Stimulated activated naive CD8-positive, alpha-beta T cell treated with anti-CD3 and anti-CD28 coated beads, Interleukin-15, amount 100 ng/mL, for 72 hours (primary cell): ENCODE data around the gene ALK.

Experiments used
- ATAC-seq: fragments of 150-1000 bp; cut with Tn5 transposase; 2 replicates; pipeline ENCODE4 v1.10.0; 2021; ENCODE audit warnings: mild to moderate bottlenecking, moderate library complexity
- DNase-seq, 2 donors: peaks; one replicate each; pipeline ENCODE4 v3.0.0; 2021 to 2022
- H3K27ac Mint-ChIP-seq, 2 donors: one replicate each; pipeline ENCODE4 v1.8.0; 2022; ENCODE audit warnings: mild to moderate bottlenecking in 2 of 2, mixed read lengths in 2 of 2, moderate library complexity in 2 of 2
- H3K27me3 Mint-ChIP-seq: one replicate; pipeline ENCODE4 v1.8.0; 2022; ENCODE audit warnings: mixed read lengths
- H3K4me1 Mint-ChIP-seq: one replicate; pipeline ENCODE4 v1.8.0; 2022; ENCODE audit warnings: mild to moderate bottlenecking, mixed read lengths
- H3K4me3 Mint-ChIP-seq, 2 donors: one replicate each; pipeline ENCODE4 v1.8.0; 2022; ENCODE audit warnings: mild to moderate bottlenecking in 2 of 2, mixed read lengths in 2 of 2, moderate library complexity in 1 of 2
- H3K9me3 Mint-ChIP-seq, 2 donors: one replicate each; pipeline ENCODE4 v1.8.0; 2022; ENCODE audit warnings: mixed read lengths in 2 of 2

Gene ALK

DNA sequence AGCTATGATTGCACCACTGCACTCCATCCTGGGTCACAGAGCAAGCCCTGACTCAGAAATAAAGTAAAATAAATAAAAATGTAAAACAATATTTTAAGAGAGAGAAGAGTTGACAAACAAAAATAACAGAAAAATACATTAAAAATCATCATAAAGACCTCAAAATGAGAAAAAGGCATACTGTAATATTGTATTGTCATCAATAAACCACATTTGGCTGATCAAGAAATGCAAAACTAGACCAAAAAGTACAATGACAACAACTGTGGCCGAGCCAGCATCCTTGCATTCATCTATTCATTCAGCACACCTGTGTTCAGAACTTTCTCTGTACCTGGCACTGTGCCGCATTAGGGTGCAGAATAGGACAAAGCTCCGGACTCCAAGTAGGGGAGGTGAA lies 121.8 kb downstream of the ALK start:
- DNase-seq, result no peak
- Mint-ChIP-seq H3K4me1 (no peaks in the 10 kb centered on the region), H3K4me3 (no peak overlapping the region), H3K27me3 (peaks cover 8% of the 10 kb centered on the region), H3K27ac (no peak overlapping the region), H3K9me3 (no peaks in the 10 kb centered on the region)
- ATAC-seq, result no peak

DNA sequence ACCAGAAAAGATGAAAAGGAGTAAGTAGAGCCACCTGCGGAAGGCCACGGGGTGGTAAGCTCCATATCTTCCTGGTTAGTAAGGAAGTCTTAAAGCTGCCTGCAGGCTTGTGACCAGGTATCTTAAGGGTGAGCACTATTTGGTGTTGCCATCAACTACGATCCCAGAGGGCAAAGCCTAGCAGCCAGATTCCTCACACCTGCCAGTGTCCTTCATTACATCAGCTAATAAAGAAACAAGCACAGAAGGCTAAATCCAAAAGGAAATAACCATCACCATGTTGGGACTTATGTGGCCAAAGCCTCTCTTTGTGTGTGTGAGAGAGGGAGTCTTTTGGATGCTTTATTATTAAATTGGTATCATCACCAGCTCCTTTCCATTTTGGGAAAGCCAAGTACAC lies 123.5 kb downstream of the ALK start:
- no peak for ATAC-seq
- Mint-ChIP-seq H3K9me3 (no peaks in the 10 kb centered on the region), H3K4me3 (no peak overlapping the region), H3K27me3 (peaks cover 15% of the 10 kb centered on the region), H3K4me1 (no peaks in the 10 kb centered on the region), H3K27ac (no peak overlapping the region)
- no peak for DNase-seq

DNA sequence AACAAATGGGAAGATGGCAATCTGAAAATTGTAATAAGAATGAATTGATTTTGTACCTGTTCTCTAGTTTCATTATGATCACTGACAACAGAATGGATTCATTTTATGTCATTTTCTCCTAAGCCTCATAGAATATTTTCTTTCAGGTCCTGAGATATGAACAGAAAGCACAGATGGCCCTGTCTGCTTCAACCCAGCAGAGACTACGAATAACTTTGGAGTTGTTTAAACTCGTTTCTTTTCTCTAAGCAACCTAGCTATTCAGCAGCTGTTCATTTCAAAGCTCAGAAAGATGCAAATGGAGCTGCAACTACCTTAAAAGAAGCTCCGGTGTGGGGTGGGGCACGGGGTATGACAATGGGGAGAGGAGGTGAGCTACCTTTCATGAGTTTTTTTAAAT lies 124.9 kb downstream of the ALK start:
- no peaks in the 10 kb centered on the region for H3K4me1 Mint-ChIP-seq
- ATAC-seq (no peak), DNase-seq (no peak)
- H3K9me3 Mint-ChIP-seq, result no peaks in the 10 kb centered on the region
- no peak overlapping the region for H3K4me3 Mint-ChIP-seq
- no peak overlapping the region for H3K27ac Mint-ChIP-seq
- H3K27me3 Mint-ChIP-seq, result peaks cover 17% of the 10 kb centered on the region

DNA sequence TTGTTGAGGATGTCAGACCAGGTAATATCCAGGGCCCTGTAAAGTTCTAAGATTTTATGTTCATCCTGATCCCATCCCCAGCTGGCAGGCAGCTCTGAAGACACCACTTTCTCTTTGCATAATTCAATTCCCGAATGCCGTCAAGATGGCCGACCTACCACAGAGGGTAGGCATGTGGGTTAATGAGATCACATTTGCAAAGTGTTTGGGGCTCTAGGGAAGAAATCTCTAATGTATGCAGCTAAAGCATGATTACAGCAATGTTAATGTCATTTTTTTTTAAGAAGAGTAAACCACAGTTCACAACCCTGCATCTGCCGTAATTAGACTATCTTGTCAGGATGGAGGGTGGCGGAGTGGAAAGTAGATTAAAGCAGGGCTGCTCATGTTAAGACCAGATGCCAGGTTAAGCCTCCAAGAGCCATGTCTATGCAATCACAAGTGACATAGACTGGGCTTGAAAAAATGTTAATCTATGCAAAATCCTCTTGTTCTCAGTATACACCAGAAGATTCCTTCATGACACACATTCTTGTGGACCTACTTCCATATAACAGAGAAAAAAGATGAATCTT lies 131.4 kb downstream of the ALK start:
- Mint-ChIP-seq H3K4me3 (no peak overlapping the region), H3K27me3 (peaks cover 9% of the 10 kb centered on the region), H3K27ac (no peak overlapping the region), H3K4me1 (no peaks in the 10 kb centered on the region), H3K9me3 (no peaks in the 10 kb centered on the region)
- DNase-seq (no peak), ATAC-seq (no peak)

GRCh38 chr2:29787473-29788465 lies 133.6 kb downstream of the ALK start:
- ATAC-seq, result no peak
- no peak overlapping the region for H3K4me3 Mint-ChIP-seq
- DNase-seq, result no peak
- no peaks in the 10 kb centered on the region for H3K9me3 Mint-ChIP-seq
- H3K27me3 Mint-ChIP-seq, result peaks cover 7% of the 10 kb centered on the region
- no peak overlapping the region for H3K27ac Mint-ChIP-seq
- H3K4me1 Mint-ChIP-seq, result no peaks in the 10 kb centered on the region

DNA sequence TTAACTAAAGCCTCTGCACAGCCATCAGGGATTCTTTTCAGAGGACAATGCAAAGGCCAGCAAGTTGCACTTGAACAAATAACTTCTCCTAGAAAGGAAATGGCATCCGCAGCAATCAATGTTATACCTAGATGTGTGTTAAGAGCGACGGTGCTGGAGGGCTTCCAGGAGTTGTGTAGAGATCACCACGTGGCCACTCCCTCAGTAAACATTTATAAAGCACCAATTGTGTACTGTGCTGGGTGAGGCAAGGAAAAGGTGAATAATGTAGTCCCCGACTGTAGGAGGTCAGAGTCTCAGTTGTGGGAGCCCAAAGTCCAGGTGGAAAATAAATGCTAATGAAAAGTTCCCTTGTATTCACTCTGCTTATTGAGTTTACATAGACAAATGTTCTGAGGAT lies 135.0 kb downstream of the ALK start:
- Mint-ChIP-seq H3K9me3 (no peaks in the 10 kb centered on the region), H3K27ac (no peak overlapping the region), H3K4me1 (no peaks in the 10 kb centered on the region), H3K4me3 (no peak overlapping the region), H3K27me3 (peaks cover 15% of the 10 kb centered on the region)
- DNase-seq, result no peak
- no peak for ATAC-seq

DNA sequence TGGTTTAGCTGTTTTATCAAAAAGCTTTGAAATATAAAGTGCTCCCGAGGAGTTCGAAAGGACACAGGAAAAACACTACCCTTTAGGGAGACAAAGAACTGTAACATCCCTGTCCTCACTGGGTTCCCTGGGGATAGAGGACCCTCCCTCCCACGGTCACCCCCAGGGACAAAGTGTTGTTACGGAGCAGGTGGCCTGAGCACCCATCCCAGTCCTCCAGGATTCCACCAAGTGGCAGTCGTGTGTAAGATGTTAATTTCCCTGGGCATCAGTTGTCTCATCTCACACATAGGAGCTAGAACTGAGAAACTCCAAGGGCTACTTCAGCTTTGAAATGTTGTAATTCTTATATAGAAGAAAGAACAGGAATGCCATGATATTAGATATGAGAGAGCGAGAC lies 137.7 kb downstream of the ALK start:
- ATAC-seq, result no peak
- peaks cover 15% of the 10 kb centered on the region for H3K27me3 Mint-ChIP-seq
- no peaks in the 10 kb centered on the region for H3K4me1 Mint-ChIP-seq
- H3K4me3 Mint-ChIP-seq, result no peak overlapping the region
- no peak for DNase-seq
- no peak overlapping the region for H3K27ac Mint-ChIP-seq
- no peaks in the 10 kb centered on the region for H3K9me3 Mint-ChIP-seq

DNA sequence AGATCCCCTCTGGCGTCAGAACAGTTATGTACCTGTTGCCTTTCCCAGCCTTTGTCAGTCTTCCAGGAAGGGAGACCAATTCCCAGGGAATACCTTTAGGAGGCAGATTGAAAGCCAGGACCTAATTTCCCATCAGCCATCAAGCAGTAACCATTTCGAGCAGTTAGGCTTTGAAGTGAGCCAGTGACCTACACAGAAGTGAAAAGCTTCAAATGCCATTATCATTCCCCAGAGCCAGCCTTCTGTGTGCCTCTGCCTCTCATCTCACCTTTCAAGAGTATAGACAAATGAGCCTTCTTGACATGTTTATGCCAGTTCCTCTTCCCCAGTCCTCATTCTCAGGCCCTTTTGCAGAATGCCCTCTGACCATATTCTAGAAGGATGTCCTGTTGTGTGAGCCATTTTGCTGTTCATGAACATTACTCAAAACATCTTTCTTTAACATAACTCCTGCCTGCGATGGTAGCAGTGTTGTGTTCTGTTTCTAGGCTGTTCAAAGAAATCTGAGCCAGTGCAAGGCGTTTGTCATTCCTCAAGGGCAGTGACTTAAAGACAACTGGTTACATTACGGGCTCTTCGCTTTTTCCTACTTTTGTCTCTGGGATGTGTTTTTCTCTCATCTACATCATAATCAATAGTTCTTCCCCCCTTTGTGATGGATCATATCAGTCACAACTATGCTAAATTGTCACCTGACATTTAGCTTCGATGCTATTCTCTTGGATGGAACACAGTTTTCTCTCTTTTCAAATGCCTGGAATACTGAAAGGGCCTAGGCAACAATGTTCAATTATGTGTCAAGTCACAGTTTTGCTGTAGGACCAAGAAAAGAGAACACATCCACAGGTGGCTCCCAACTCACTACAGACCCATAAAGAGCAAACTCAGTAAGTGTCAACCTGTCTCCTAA lies 138.6 kb downstream of the ALK start:
- H3K27me3 Mint-ChIP-seq, result peaks cover 15% of the 10 kb centered on the region
- no peak for ATAC-seq
- H3K9me3 Mint-ChIP-seq, result no peaks in the 10 kb centered on the region
- no peak overlapping the region for H3K4me3 Mint-ChIP-seq
- no peaks in the 10 kb centered on the region for H3K4me1 Mint-ChIP-seq
- DNase-seq, result no peak
- no peak overlapping the region for H3K27ac Mint-ChIP-seq

DNA sequence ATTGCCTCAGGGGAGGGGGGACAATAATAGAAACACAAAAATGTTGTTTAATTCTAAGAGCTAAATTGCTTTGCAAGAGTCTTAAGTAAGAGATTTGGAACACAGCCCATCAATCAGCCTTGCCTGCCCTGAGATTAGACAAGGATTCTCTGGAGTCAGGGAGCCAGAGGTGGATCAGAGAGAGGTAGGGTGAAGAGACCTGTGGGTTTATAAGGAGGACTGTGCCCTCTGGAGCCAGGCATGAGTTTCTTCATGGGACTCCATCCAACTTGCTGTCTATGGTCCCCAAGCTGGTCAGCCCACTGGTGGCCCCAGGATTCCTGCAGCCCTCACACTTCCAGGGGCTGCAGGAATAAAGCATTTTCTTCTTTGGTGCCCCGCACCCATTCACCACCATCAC lies 139.3 kb downstream of the ALK start:
- no peak overlapping the region for H3K4me3 Mint-ChIP-seq
- no peaks in the 10 kb centered on the region for H3K4me1 Mint-ChIP-seq
- no peaks in the 10 kb centered on the region for H3K9me3 Mint-ChIP-seq
- ATAC-seq, result no peak
- no peak for DNase-seq
- no peak overlapping the region for H3K27ac Mint-ChIP-seq
- H3K27me3 Mint-ChIP-seq, result peaks cover 15% of the 10 kb centered on the region

- DNase-seq (no peak), ATAC-seq (no peak)
- H3K4me3 Mint-ChIP-seq, result no peak overlapping the region
- peaks cover 15% of the 10 kb centered on the region for H3K27me3 Mint-ChIP-seq
- no peak overlapping the region for H3K27ac Mint-ChIP-seq
- no peaks in the 10 kb centered on the region for H3K4me1 Mint-ChIP-seq
- no peaks in the 10 kb centered on the region for H3K9me3 Mint-ChIP-seq
Observed at GRCh38 chr2:29780906-29781305, 140.5 kb downstream of the ALK start.

DNA sequence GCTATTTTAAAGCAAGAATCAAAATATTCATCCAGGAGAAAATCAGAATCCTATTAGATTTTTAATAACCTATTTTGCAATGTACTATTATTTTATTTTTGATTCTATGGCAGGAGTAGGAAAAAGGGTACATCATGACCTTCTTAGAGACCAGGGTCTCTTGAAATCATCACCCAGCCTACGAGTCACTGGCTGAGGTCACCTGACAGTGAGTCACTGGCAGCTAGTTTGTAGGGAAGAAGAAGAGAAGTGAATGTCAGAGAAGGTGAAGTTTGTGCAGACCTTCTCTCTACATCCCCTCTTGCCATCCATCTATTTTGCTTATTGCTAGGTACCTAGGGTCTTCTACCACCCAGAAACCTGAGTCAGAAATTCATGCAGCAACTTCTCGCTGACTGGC lies 144.2 kb downstream of the ALK start:
- no peaks in the 10 kb centered on the region for H3K4me1 Mint-ChIP-seq
- no peak overlapping the region for H3K27ac Mint-ChIP-seq
- peaks cover 13% of the 10 kb centered on the region for H3K27me3 Mint-ChIP-seq
- no peak for ATAC-seq
- no peak for DNase-seq
- no peaks in the 10 kb centered on the region for H3K9me3 Mint-ChIP-seq
- no peak overlapping the region for H3K4me3 Mint-ChIP-seq

DNA sequence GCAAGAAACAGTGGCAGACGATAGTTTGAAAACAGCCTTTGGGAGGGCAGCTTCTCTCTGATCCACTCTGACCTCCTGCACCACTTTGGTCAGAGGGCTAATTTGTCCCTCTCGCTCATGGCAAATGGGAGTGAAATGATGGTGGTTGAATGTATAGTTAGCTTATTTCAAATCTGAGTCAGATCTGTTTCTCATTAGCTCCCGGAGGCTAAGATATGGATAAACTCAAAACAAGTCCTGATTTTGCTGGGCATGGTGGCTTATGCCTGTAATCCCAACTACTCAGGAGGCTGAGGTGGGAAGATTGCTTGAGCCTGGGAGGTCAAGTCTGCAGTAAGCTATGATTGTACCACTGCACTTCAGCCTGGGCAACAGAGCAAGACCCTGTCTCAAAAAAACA lies 145.0 kb downstream of the ALK start:
- no peaks in the 10 kb centered on the region for H3K9me3 Mint-ChIP-seq

DNA sequence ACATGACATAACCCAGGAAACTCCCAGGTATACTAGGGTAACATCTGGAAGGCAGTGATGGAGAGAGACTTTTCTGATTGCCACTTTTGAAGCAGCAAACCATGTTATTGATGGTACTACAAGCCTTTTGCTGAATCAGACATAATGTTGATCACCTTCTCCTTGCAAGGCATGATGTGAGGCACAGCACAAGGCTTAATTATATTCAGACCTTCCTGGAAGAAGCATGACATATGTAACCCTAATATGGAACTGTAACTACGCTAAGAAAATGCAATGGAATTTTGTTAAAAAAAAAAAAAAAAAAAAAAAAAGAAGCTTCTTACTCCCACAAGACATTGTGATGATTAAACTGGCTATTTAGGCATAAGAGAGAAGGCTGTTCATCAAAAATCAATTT lies 145.4 kb downstream of the ALK start:
- Mint-ChIP-seq H3K9me3 (no peaks in the 10 kb centered on the region), H3K4me1 (no peaks in the 10 kb centered on the region), H3K27me3 (peaks cover 19% of the 10 kb centered on the region), H3K4me3 (no peak overlapping the region), H3K27ac (no peak overlapping the region)
- ATAC-seq (no peak), DNase-seq (no peak)

More for the DNA sequence above, 145.0 kb downstream of the ALK start:
- no peak for DNase-seq
- Mint-ChIP-seq H3K27ac (no peak overlapping the region), H3K4me1 (no peaks in the 10 kb centered on the region), H3K4me3 (no peak overlapping the region), H3K27me3 (peaks cover 16% of the 10 kb centered on the region)
- ATAC-seq, result no peak

GRCh38 chr2:29774624-29775023 lies 146.8 kb downstream of the ALK start:
- H3K4me1 Mint-ChIP-seq, result no peaks in the 10 kb centered on the region
- ATAC-seq (no peak), DNase-seq (no peak)
- H3K9me3 Mint-ChIP-seq, result no peaks in the 10 kb centered on the region
- H3K4me3 Mint-ChIP-seq, result no peak overlapping the region
- H3K27me3 Mint-ChIP-seq, result peaks cover 25% of the 10 kb centered on the region
- H3K27ac Mint-ChIP-seq, result no peak overlapping the region

GRCh38 chr2:29770846-29771245 lies 150.5 kb downstream of the ALK start:
- Mint-ChIP-seq H3K27ac (no peak overlapping the region), H3K4me3 (no peak overlapping the region), H3K4me1 (no peaks in the 10 kb centered on the region), H3K27me3 (peaks cover 34% of the 10 kb centered on the region), H3K9me3 (no peaks in the 10 kb centered on the region)
- DNase-seq, result no peak
- ATAC-seq, result no peak

DNA sequence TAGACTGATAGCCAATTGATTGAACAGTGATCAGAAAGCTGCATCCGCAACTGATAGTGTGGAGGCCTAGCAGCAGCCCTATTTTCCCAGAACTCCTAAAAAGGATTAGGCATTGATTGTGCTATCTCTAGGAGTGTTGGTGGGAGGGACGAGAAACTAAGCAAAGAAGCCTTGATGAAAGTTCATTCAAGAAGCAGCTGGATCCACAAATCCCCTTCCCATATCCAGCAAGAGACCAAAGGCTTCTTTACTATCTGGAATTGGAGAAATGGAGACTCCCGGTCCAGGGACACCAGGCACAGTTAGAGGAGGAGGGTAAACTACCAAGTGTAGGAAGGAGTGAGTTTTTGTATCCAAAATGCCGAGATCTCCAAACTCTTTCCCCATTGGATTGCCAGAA lies 151.5 kb downstream of the ALK start:
- DNase-seq, result no peak
- Mint-ChIP-seq H3K4me3 (no peak overlapping the region), H3K4me1 (no peaks in the 10 kb centered on the region), H3K27ac (no peak overlapping the region), H3K9me3 (no peaks in the 10 kb centered on the region), H3K27me3 (peaks cover 34% of the 10 kb centered on the region)
- no peak for ATAC-seq
